ENCODE measurements around the gene EVX1. TPM values are rescaled to one million over a fixed set of nuclear protein-coding genes. Genes with fewer than 3 reads are reported as not detected.

Gene EVX1
- total and polyA plus RNA-seq, 2 of the 13 experiments (the other 11 are each of a cell fraction or from before 2014, with no cell fraction given) = not detected

DNA sequence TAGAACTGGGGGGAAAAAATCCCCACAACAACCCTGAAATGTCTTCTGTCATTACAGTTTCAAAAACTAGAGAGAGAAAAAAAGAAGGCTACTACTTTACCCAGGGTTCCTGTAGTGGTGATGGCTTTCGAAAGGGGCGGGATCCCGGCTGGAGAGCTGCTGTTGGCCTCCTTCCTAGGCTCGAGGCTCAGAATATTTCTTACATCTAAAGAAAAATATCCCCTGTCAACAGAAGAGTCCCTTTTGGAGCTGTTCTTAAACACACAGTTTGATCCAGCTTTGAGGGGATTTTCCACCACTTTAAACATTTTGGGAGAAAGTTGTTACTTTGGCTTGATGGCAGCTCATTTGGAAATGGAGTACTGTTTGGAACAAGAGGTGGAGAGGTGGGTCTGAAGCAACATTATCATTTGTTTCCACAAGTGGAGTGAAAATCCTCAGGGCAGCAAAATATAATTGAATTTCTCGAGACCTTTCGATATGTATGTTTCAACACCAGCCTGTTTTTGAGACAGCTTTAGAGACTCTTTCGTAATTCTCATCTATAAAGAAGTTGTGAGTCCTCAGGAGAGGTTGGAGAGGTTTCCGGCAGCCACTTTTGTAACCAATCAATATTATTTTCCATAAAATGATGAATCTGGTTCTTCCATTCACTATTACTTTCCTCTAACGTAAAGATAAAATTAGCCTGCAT, 47.8 kb upstream of the EVX1 start:
- intact Hi-C loops (cut with micrococcal nuclease; ENCODE audit: unreplicated experiment) = loop anchor here (5.0 to 10.0 kb wide), 2 partner anchors 410 to 577 kb away; no protein-coding TSS in a partner anchor
- no peak overlapping the region for H2AFZ ChIP-seq (ENCODE audit: low read length)
- no peaks in the 10 kb centered on the region for H3K79me2 ChIP-seq (ENCODE audit: insufficient read depth, low read length)
- FAIRE-seq (no peak), DNase-seq (ENCODE audit: low spot score) (no peak), ATAC-seq (no peak)
- H3K27ac ChIP-seq (ENCODE audit: extremely low read length, insufficient read depth, low read length) = no peak overlapping the region
- no peak for TF ChIP-seq ZSCAN20 (CRISPR knock-in tag; IDR thresholded peaks at IDR 0.05; ENCODE audit: borderline replicate concordance)
- TF ChIP-seq SRF (IDR thresholded peaks at IDR 0.05; ENCODE audit: low read depth, low read length) = no peak
- TF ChIP-seq, protein P1, sequence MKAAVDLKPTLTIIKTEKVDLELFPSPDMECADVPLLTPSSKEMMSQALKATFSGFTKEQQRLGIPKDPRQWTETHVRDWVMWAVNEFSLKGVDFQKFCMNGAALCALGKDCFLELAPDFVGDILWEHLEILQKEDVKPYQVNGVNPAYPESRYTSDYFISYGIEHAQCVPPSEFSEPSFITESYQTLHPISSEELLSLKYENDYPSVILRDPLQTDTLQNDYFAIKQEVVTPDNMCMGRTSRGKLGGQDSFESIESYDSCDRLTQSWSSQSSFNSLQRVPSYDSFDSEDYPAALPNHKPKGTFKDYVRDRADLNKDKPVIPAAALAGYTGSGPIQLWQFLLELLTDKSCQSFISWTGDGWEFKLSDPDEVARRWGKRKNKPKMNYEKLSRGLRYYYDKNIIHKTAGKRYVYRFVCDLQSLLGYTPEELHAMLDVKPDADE (CRISPR knock-in tag; IDR thresholded peaks at IDR 0.05) = no peak
- TF ChIP-seq, protein P2, sequence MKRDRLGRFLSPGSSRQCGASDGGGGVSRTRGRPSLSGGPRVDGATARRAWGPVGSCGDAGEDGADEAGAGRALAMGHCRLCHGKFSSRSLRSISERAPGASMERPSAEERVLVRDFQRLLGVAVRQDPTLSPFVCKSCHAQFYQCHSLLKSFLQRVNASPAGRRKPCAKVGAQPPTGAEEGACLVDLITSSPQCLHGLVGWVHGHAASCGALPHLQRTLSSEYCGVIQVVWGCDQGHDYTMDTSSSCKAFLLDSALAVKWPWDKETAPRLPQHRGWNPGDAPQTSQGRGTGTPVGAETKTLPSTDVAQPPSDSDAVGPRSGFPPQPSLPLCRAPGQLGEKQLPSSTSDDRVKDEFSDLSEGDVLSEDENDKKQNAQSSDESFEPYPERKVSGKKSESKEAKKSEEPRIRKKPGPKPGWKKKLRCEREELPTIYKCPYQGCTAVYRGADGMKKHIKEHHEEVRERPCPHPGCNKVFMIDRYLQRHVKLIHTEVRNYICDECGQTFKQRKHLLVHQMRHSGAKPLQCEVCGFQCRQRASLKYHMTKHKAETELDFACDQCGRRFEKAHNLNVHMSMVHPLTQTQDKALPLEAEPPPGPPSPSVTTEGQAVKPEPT (CRISPR knock-in tag; IDR thresholded peaks at IDR 0.05; ENCODE audit: low read depth) = no peak
- no peak for TF ChIP-seq NFE2L2 (IDR thresholded peaks at IDR 0.05; ENCODE audit: low read length)
- peaks cover 9 to 63% of the 10 kb centered on the region in 2 experiments for H3K27me3 ChIP-seq (ENCODE audit: control insufficient read depth in 1 of 2, insufficient read depth in 2 of 2, low read length in 2 of 2)
- peaks cover 3% of the 10 kb centered on the region; the same call in 1 of the 2 replicates for H4K20me1 ChIP-seq (ENCODE audit: insufficient read depth, low read length)
- no peak overlapping the region for H3K9ac ChIP-seq (ENCODE audit: insufficient read depth, low read depth, low read length)
- in situ Hi-C loops (cut with HindIII; ENCODE audit: extremely low pct_ligation_motif_present, low pct_unique_long_range_greater_than_20kb) = no loop called here
- no peak overlapping the region for H3K4me2 ChIP-seq (ENCODE audit: low read depth, low read length)
- 40% methylated on average over 9 of the region's 9 CpGs for WGBS (ENCODE audit: low lambda C conversion rate)
- ChIA-PET CTCF (ENCODE audit: low intra/inter-chr PET ratio, low total read pairs) (interaction anchor here (2.5 to 2.8 kb wide), 2 partner anchors 727 to 825 kb away, joined by 17 to 22 read pairs; no protein-coding TSS in a partner anchor), POLR2A (no interaction called here)
- H3K9me3 ChIP-seq (ENCODE audit: low read length) = no peaks in the 10 kb centered on the region
- H3K36me3 ChIP-seq (replicated peaks in 1 of 2; ENCODE audit: control insufficient read depth in 1 of 2, insufficient read depth in 2 of 2, low read length in 2 of 2) = no peaks in the 10 kb centered on the region
- no peak overlapping the region for H3K4me3 ChIP-seq (replicated peaks in 1 of 3; ENCODE audit: insufficient read depth in 1 of 3, low read depth in 2 of 3, low read length in 3 of 3)
- no TSS peak for BruUV-seq (replicated peaks)
- peaks cover 15% of the 10 kb centered on the region for H3K4me1 ChIP-seq (ENCODE audit: insufficient read depth, low read length)
